ENCODE data around the gene IGSF9B.

The IGSF9B gene

GRCh38 chr11:133900176-133901105 lies 56.3 kb downstream of the IGSF9B start:
- no peak for DNase-seq (ENCODE audit: low read depth in 3 of 3)

- DNase-seq (ENCODE audit: low read depth in 3 of 3), result no peak
Measured at GRCh38 chr11:133898770-133899115, 58.0 kb downstream of the IGSF9B start.

GRCh38 chr11:133898031-133898769 lies 58.6 kb downstream of the IGSF9B start:
- no peak for DNase-seq (ENCODE audit: low read depth in 3 of 3)

- DNase-seq (ENCODE audit: low read depth in 3 of 3), result no peak
Measured at GRCh38 chr11:133897331-133897650, 59.5 kb downstream of the IGSF9B start.

- DNase-seq (ENCODE audit: low read depth in 3 of 3), result no peak
Measured at GRCh38 chr11:133896642-133897330, 60.0 kb downstream of the IGSF9B start.

GRCh38 chr11:133896028-133896427 lies 60.7 kb downstream of the IGSF9B start:
- no peak for DNase-seq (ENCODE audit: low read depth in 3 of 3)

GRCh38 chr11:133895551-133895950 lies 61.2 kb downstream of the IGSF9B start:
- no peak for DNase-seq (ENCODE audit: low read depth in 3 of 3)

- DNase-seq (ENCODE audit: low read depth in 3 of 3), result no peak
Measured at GRCh38 chr11:133895061-133895479, 61.7 kb downstream of the IGSF9B start.

GRCh38 chr11:133893381-133893780 lies 63.4 kb downstream of the IGSF9B start:
- DNase-seq (ENCODE audit: low read depth in 3 of 3), result no peak

- DNase-seq (ENCODE audit: low read depth in 3 of 3), result no peak
Measured at GRCh38 chr11:133892584-133893380, 64.0 kb downstream of the IGSF9B start.

- no peak for DNase-seq (ENCODE audit: low read depth in 3 of 3)
Measured at GRCh38 chr11:133892126-133892525, 64.6 kb downstream of the IGSF9B start.

- no peak for DNase-seq (ENCODE audit: low read depth in 3 of 3)
Measured at GRCh38 chr11:133889893-133890292, 66.9 kb downstream of the IGSF9B start.

GRCh38 chr11:133889188-133889587 lies 67.6 kb downstream of the IGSF9B start:
- no peak for DNase-seq (ENCODE audit: low read depth in 3 of 3)

GRCh38 chr11:133887692-133888332 lies 69.0 kb downstream of the IGSF9B start:
- DNase-seq (ENCODE audit: low read depth in 3 of 3), result no peak

GRCh38 chr11:133886029-133886428 lies 70.7 kb downstream of the IGSF9B start:
- no peak for DNase-seq (ENCODE audit: low read depth in 3 of 3)

- DNase-seq (ENCODE audit: low read depth in 3 of 3), result no peak
Measured at GRCh38 chr11:133872160-133872559, 84.6 kb downstream of the IGSF9B start.

- no peak for DNase-seq (ENCODE audit: low read depth in 3 of 3)
Measured at GRCh38 chr11:133867456-133867855, 89.3 kb downstream of the IGSF9B start.

GRCh38 chr11:133865466-133865865 lies 91.3 kb downstream of the IGSF9B start:
- DNase-seq (ENCODE audit: low read depth in 3 of 3), result no peak

- DNase-seq (ENCODE audit: low read depth in 3 of 3), result no peak
Measured at GRCh38 chr11:133864756-133865155, 92.0 kb downstream of the IGSF9B start.

GRCh38 chr11:133860151-133860550 lies 96.6 kb downstream of the IGSF9B start:
- DNase-seq (ENCODE audit: low read depth in 3 of 3), result no peak

All from stimulated activated CD4-positive, alpha-beta T cell treated with anti-CD3 and anti-CD28 coated beads, TNF-alpha, amount 100 ng/mL, for 24 hours (primary cell).